ENCODE data around the gene CLEC1A. TPM values are rescaled to one million over a fixed set of nuclear protein-coding genes. Genes with fewer than 3 reads are reported as not detected.

The CLEC1A gene
- total RNA-seq, 1 donor from 2014 or later = not detected

GRCh38 chr12:10069976-10070375 is 28.8 kb downstream of the CLEC1A start:
- DNase-seq (ENCODE audit: low spot score) = no peak
- Mint-ChIP-seq H3K27ac (ENCODE audit: unreplicated experiment) (no peak overlapping the region), H3K4me1 (ENCODE audit: low read depth) (no peaks in the 10 kb centered on the region), H3K4me3 (ENCODE audit: unreplicated experiment) (no peak overlapping the region), H3K9me3 (ENCODE audit: low read depth) (no peaks in the 10 kb centered on the region), H3K36me3 (ENCODE audit: low read depth) (no peaks in the 10 kb centered on the region), H3K27me3 (ENCODE audit: low read depth) (no peaks in the 10 kb centered on the region)
- TF ChIP-seq CTCF (IDR thresholded peaks at IDR 0.05) = no peak

- H3K9me3 Mint-ChIP-seq (ENCODE audit: low read depth) = no peaks in the 10 kb centered on the region
- H3K4me1 Mint-ChIP-seq (ENCODE audit: low read depth) = no peaks in the 10 kb centered on the region
- no peaks in the 10 kb centered on the region for H3K36me3 Mint-ChIP-seq (ENCODE audit: low read depth)
- no peaks in the 10 kb centered on the region for H3K27me3 Mint-ChIP-seq (ENCODE audit: low read depth)
- H3K4me3 Mint-ChIP-seq (ENCODE audit: unreplicated experiment) = no peak overlapping the region
- no peak for TF ChIP-seq CTCF (IDR thresholded peaks at IDR 0.05)
- DNase-seq (ENCODE audit: low spot score) = no peak
- no peak overlapping the region for H3K27ac Mint-ChIP-seq (ENCODE audit: unreplicated experiment)
Measured at GRCh38 chr12:10069099-10069498, 29.7 kb downstream of the CLEC1A start.

- TF ChIP-seq CTCF (IDR thresholded peaks at IDR 0.05) = no peak
- Mint-ChIP-seq H3K36me3 (ENCODE audit: low read depth) (no peaks in the 10 kb centered on the region), H3K27ac (ENCODE audit: unreplicated experiment) (no peak overlapping the region), H3K27me3 (ENCODE audit: low read depth) (no peaks in the 10 kb centered on the region), H3K4me3 (ENCODE audit: unreplicated experiment) (no peak overlapping the region), H3K9me3 (ENCODE audit: low read depth) (no peaks in the 10 kb centered on the region), H3K4me1 (ENCODE audit: low read depth) (no peaks in the 10 kb centered on the region)
- no peak for DNase-seq (ENCODE audit: low spot score)
Measured at GRCh38 chr12:10068644-10069043, 30.1 kb downstream of the CLEC1A start.

- Mint-ChIP-seq H3K36me3 (ENCODE audit: low read depth) (no peaks in the 10 kb centered on the region), H3K27me3 (ENCODE audit: low read depth) (no peaks in the 10 kb centered on the region), H3K4me1 (ENCODE audit: low read depth) (no peaks in the 10 kb centered on the region), H3K27ac (ENCODE audit: unreplicated experiment) (no peak overlapping the region), H3K9me3 (ENCODE audit: low read depth) (no peaks in the 10 kb centered on the region), H3K4me3 (ENCODE audit: unreplicated experiment) (no peak overlapping the region)
- DNase-seq (ENCODE audit: low spot score) = no peak
- no peak for TF ChIP-seq CTCF (IDR thresholded peaks at IDR 0.05)
Measured at GRCh38 chr12:10067942-10068341, 30.8 kb downstream of the CLEC1A start.

GRCh38 chr12:10067264-10067663 is 31.5 kb downstream of the CLEC1A start:
- Mint-ChIP-seq H3K9me3 (ENCODE audit: low read depth) (no peaks in the 10 kb centered on the region), H3K27me3 (ENCODE audit: low read depth) (no peaks in the 10 kb centered on the region), H3K27ac (ENCODE audit: unreplicated experiment) (no peak overlapping the region)

More at GRCh38 chr12:10067264-10067663, 31.5 kb downstream of the CLEC1A start:
- no peaks in the 10 kb centered on the region for H3K36me3 Mint-ChIP-seq (ENCODE audit: low read depth)
- no peak for DNase-seq (ENCODE audit: low spot score)
- TF ChIP-seq CTCF (IDR thresholded peaks at IDR 0.05) = no peak
- no peaks in the 10 kb centered on the region for H3K4me1 Mint-ChIP-seq (ENCODE audit: low read depth)
- H3K4me3 Mint-ChIP-seq (ENCODE audit: unreplicated experiment) = no peak overlapping the region

All from chondrocyte (in vitro differentiated cells).